ENCODE measurements around the gene OPCML. TPM values are rescaled to one million over a fixed set of nuclear protein-coding genes. Genes with fewer than 3 reads are reported as not detected.

The OPCML gene
- total RNA-seq, 2 donors from 2014 or later = not detected

DNA sequence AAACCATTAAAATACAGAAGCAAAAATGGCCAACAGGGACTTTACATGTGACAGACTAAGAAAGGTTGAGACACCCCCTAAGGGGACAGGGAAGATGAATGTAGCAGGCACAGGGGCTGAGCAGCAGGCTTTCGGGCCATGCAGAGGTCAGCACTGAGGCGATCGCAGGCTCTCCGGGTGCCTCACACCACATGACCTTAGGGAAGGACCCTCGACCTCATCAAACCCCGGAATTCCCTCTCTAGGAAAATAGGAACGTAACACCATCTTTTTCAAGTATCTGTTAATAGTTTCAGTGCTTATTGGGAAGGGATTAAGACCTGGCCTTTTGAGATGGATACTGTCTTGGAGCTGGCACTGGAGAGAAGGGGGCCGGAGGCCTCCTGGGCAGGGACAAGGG is 27.4 kb downstream of the OPCML start:
- Mint-ChIP-seq H3K9me3 (no peaks in the 10 kb centered on the region), H3K36me3 (no peaks in the 10 kb centered on the region), H3K4me1 (ENCODE audit: low read depth in 2 of 2) (no peaks in the 10 kb centered on the region), H3K27me3 (peaks cover 0 to 8% of the 10 kb centered on the region in 2 donors), H3K4me3 (no peak overlapping the region), H3K27ac (no peak overlapping the region)
- ATAC-seq (no peak), DNase-seq (ENCODE audit: low spot score) (no peak)

DNA sequence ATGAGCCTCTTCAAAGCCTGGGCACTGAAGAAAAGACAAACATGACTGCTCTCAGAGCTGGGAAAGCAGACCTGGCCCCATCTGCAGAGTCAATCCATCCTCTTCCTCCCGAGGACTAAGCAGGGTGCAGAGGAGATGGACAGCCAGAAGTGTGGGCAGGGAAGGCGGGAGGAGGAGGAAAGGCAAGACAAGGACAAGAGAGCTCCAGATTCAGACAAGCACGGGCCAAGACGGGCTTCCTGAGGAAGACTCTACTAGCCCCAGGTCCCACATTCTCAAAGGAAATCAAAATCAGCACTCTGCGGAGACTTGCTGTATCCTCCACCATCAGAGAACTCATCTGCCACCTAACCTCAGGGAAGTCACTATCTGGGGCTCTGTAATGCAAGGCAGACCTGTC is 28.5 kb downstream of the OPCML start:
- DNase-seq (ENCODE audit: low spot score) (no peak), ATAC-seq (no peak)
- Mint-ChIP-seq H3K36me3 (no peaks in the 10 kb centered on the region), H3K27me3 (peaks cover 0 to 8% of the 10 kb centered on the region in 2 donors), H3K27ac (no peak overlapping the region), H3K4me1 (ENCODE audit: low read depth in 2 of 2) (no peaks in the 10 kb centered on the region), H3K4me3 (no peak overlapping the region), H3K9me3 (no peaks in the 10 kb centered on the region)

DNA sequence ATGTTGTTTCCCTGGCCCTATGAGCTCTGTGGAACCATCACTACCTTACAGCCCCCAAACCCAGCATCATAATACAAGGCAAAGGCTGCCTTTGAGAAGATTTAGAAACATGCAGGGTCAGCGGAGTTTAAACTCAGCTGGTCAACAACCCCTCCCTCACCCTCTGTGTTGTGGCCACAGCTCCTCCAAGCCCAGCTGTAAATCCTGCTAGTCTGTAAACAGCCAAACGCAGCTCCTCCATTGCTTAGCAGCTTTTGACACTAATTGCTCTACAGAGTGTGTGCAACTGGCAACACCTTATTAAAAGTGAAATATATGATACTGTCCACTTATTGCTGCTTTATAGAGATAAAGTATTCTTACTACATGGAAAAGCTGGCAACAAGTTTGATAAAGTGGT is 29.1 kb downstream of the OPCML start:
- H3K36me3 Mint-ChIP-seq = no peaks in the 10 kb centered on the region
- ATAC-seq (no peak), DNase-seq (ENCODE audit: low spot score) (no peak)
- no peak overlapping the region for H3K4me3 Mint-ChIP-seq
- no peak overlapping the region for H3K27ac Mint-ChIP-seq
- peaks cover 1% of the 10 kb centered on the region for H3K9me3 Mint-ChIP-seq
- peaks cover 0 to 8% of the 10 kb centered on the region in 2 donors for H3K27me3 Mint-ChIP-seq
- H3K4me1 Mint-ChIP-seq (ENCODE audit: low read depth in 2 of 2) = no peaks in the 10 kb centered on the region

DNA sequence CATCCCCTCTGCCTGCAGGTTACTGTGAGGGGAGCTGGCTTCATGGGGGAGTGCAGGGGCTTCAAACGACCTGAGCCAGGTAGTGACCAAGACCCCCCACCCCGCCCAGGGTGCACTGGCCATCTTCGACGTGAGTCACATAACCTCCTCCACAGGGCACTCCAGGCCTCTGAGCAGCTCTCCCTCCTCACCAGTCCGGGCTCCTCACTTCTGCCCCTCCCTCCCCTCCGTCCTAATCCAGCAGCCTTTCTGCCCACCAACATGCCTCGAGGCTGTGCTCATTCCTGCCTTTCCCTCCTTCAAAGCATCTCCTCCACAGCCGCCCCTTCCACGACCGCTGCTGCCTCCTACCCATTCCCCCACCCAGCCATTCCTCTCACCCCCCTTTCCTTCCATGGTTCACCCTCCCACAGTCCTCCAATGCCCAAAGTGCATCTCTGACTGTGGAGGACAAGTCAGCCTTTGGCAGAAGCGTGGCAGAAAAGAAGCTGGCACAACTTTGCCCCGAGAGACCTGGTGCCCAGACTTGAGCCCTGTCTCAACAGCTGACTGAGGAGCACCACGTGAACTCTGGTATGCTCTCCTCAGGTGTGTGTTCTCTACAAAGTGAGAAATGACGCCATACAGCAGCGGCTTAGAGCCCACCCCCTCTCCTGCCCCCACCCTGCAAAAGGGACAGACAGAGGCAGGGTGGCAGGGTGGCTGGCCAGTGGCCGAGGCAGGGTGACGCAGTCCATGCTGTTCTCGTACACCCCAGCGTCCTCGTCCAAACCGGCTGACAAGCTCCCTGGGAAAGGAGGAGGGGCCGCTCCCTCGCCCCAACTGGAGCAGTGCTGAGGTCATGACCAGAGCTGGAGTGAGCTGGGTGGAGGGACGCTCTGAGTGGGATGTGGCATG is 30.4 kb downstream of the OPCML start:
- peaks cover 0 to 8% of the 10 kb centered on the region in 2 donors for H3K27me3 Mint-ChIP-seq

DNA sequence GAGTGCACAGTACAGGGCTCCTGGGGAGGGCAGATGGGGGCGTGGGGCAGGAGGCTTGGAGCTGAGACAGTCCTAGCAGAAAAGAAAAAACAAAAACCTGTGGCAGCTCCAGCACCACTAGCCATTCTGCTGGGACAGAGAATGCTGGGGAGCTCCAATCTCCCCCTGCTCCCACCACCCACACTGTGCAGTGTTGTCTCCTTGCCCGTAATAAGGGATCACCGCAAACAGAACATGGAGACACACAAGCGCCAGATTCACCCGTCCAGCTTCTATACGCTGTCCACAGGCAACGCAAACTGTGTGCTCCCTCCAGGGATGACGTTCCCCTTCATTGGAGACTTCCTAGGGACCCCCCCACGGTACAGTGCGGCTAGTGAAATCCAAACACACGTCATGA is 31.4 kb downstream of the OPCML start:
- no peaks in the 10 kb centered on the region for H3K4me1 Mint-ChIP-seq (ENCODE audit: low read depth in 2 of 2)
- DNase-seq (ENCODE audit: low spot score) (no peak), ATAC-seq (no peak)
- H3K4me3 Mint-ChIP-seq = no peak overlapping the region
- no peaks in the 10 kb centered on the region for H3K36me3 Mint-ChIP-seq
- H3K9me3 Mint-ChIP-seq = peaks cover 7% of the 10 kb centered on the region
- H3K27me3 Mint-ChIP-seq = peaks cover 0 to 8% of the 10 kb centered on the region in 2 donors
- H3K27ac Mint-ChIP-seq = no peak overlapping the region

More for the DNA sequence above, 30.4 kb downstream of the OPCML start:
- H3K4me1 Mint-ChIP-seq (ENCODE audit: low read depth in 2 of 2) = no peaks in the 10 kb centered on the region
- no peaks in the 10 kb centered on the region for H3K36me3 Mint-ChIP-seq
- DNase-seq (ENCODE audit: low spot score) (no peak), ATAC-seq (peak in 1 of 2 donors; percentile 33)
- H3K27ac Mint-ChIP-seq = no peak overlapping the region
- peaks cover 5% of the 10 kb centered on the region for H3K9me3 Mint-ChIP-seq
- H3K4me3 Mint-ChIP-seq = no peak overlapping the region

DNA sequence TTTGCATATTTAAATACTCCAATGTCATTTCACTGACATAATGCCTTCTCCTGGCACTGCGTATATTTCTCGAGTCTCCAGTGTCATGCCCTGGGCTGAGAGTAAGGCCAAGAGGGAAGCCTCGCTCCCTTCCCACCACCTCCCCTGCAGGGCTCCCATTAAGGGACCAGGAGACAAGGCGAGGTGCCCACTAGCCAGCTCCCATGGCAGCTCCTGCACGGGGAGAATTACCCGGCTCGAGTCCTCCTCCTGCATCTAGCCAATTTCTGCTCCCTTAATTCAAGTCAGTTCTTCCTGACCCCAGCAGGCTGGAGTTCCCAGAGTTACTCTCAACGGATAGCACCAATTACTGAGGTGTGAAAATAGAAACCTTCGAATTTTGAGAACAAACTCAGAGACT is 31.9 kb downstream of the OPCML start:
- no peak for DNase-seq (ENCODE audit: low spot score)
- Mint-ChIP-seq H3K4me3 (no peak overlapping the region), H3K27ac (no peak overlapping the region), H3K27me3 (peaks cover 0 to 4% of the 10 kb centered on the region in 2 donors), H3K9me3 (peaks cover 7% of the 10 kb centered on the region), H3K36me3 (no peaks in the 10 kb centered on the region), H3K4me1 (ENCODE audit: low read depth in 2 of 2) (no peaks in the 10 kb centered on the region)
- no peak for ATAC-seq

DNA sequence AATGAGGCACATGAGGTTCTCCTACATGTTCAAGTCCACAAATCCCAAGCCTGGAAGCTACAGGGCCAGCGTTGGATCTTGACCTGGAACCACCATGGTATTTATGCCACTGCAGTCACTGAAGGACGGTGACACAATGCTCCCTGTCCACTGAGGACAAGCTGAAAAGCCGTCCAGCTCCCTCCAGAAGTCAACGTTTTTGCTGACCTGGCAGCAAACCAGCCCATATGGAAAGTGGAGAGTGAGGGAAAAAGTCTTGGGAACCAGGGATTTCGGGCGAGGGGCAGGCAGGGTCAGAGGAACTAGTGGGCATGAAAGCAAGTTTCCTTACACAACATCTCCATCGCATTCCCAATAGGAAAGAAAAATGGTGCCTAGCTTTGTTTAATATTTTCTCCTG is 33.3 kb downstream of the OPCML start:
- no peaks in the 10 kb centered on the region for H3K4me1 Mint-ChIP-seq (ENCODE audit: low read depth in 2 of 2)
- DNase-seq (ENCODE audit: low spot score) = no peak
- H3K27me3 Mint-ChIP-seq = no peaks in the 10 kb centered on the region
- H3K9me3 Mint-ChIP-seq = peaks cover 7% of the 10 kb centered on the region
- ATAC-seq = no peak
- no peak overlapping the region for H3K27ac Mint-ChIP-seq
- H3K36me3 Mint-ChIP-seq = no peaks in the 10 kb centered on the region
- H3K4me3 Mint-ChIP-seq = no peak overlapping the region

DNA sequence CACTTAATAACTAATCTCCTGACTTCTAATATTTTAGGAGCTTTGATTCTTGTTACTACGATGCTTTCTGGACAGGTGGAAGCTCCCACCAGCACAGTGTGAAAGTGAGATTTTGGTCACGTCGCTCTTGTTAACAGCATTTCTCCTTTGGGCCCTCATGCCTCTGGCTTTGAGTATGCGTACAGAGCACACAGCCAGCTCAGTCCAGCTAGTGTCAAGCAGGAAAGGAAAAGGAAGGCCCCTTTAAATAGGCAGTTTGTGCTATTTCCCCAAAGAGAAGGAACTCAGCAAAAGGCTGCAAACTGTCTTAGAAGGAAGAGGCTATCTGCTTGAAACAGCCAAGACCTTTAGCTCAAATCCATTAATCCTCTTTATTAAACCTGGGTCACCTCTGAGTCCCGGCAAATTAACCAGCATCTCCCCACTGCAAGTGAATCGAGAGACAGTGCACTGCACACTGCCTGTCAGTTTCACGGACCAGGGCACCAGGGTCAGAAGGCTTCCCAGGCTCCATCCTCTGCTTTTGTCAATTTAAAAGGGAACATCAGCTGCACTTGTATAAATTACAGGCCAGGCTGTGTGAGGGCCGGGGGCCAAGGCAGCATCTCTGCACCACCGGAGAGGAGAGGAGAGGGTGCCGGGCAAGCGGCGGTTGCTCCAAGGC is 34.7 kb downstream of the OPCML start:
- ATAC-seq = no peak
- Mint-ChIP-seq H3K4me1 (ENCODE audit: low read depth in 2 of 2) (no peaks in the 10 kb centered on the region), H3K36me3 (no peaks in the 10 kb centered on the region), H3K9me3 (peaks cover 7% of the 10 kb centered on the region), H3K27ac (no peak overlapping the region), H3K27me3 (no peaks in the 10 kb centered on the region), H3K4me3 (no peak overlapping the region)
- no peak for DNase-seq (ENCODE audit: low spot score)

DNA sequence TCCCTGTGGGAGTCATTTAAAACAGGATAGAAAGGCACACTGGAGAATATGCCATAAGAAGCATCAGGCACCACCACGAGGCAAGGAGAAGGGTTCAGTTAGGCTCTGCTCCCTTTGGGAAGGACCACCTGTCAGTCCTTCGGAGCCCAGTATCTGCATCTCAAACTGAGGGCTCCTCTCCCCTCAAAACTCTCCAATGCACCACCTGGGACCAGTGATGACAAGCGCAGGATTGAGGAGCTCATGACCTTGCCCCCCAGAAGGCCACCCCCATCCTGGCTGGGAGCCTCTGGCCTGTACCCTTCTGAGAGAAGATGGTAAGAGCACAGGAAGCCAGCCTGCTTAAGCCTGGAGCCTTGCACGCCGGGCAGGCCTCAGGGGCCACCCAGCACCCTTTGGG is 39.4 kb downstream of the OPCML start:
- ATAC-seq (no peak), DNase-seq (ENCODE audit: low spot score) (no peak)
- H3K9me3 Mint-ChIP-seq = peaks cover 12% of the 10 kb centered on the region
- no peaks in the 10 kb centered on the region for H3K27me3 Mint-ChIP-seq
- no peak overlapping the region for H3K4me3 Mint-ChIP-seq
- H3K4me1 Mint-ChIP-seq (ENCODE audit: low read depth in 2 of 2) = no peaks in the 10 kb centered on the region
- no peak overlapping the region for H3K27ac Mint-ChIP-seq
- no peaks in the 10 kb centered on the region for H3K36me3 Mint-ChIP-seq

DNA sequence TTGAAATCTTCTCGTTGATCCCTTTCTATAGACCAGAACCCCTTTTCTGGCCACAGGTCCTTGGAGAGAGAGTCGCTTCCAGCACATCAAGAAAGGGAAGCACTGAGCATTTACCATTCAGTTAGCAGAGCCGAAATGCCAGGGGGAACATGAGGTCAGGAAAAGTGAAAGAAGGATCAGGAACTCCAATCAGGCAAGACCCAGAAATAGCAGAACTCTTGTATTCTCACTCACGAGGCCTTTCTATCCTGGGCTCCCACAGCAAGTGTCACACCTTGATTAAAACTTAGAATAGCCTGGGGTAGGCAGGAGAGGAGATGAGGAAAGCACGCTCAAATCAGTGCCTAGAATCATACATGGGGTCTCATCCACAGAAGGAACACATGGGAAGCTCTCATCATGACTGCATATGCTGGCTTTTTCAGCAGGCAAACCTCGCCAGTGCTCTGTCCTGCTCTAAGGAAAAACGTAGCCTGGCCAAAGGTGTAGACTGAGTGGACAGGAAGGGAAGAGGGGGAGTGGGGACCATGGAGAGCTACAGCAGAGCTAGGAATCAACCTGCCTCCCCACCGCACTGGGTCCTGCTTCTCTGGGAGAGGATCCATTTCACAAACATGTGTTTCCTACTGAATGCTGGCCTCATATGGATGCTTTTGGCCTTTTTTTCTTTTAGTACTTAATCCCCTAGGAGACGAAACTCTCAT is 40.5 kb downstream of the OPCML start:
- no peak for ATAC-seq
- peaks cover 0 to 8% of the 10 kb centered on the region in 2 donors for H3K27me3 Mint-ChIP-seq
- no peak for DNase-seq (ENCODE audit: low spot score)
- H3K4me3 Mint-ChIP-seq = no peak overlapping the region
- no peaks in the 10 kb centered on the region for H3K4me1 Mint-ChIP-seq (ENCODE audit: low read depth in 2 of 2)
- H3K36me3 Mint-ChIP-seq = no peaks in the 10 kb centered on the region
- no peak overlapping the region for H3K27ac Mint-ChIP-seq
- peaks cover 16% of the 10 kb centered on the region for H3K9me3 Mint-ChIP-seq

DNA sequence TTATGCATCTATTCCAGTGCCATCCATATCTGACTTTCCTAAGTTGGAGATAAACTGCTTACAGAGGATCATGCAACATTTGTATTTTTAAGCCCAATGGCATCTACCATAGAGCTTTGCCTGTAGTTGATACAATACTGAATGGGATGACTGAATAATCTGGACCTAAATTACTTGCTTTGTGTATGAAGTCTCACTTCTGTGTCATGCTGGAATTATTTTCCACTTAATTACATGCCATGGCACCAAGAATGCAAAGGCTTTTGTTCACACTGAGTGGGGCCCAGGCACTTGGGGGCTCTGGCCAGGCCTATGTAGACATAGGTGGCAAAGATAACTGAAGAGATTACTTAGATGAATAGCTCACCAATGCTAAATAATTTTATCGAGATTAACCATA is 51.6 kb downstream of the OPCML start:
- no peak overlapping the region for H3K27ac Mint-ChIP-seq
- H3K36me3 Mint-ChIP-seq = no peaks in the 10 kb centered on the region
- peaks cover 13% of the 10 kb centered on the region for H3K9me3 Mint-ChIP-seq

DNA sequence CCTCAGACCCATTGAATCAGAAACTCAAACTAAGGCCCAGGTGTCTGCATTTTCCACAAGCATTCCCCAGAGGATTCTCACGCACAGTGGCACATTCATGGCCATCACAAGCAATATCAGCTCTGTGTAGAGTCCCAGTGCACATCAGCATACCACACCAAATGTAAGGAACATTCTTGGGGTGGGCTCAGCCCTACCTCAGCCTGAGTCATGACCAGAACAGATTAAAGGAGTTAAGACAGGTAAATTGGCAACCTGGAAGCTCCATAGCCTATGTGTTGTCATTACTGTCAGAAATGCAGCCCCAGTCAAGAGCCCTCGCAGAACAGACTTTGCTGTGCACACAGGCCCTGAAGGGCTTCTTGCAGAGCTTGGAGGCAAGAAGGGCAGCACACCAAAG is 53.1 kb downstream of the OPCML start:
- no peak overlapping the region for H3K4me3 Mint-ChIP-seq
- peaks cover 0 to 10% of the 10 kb centered on the region in 2 donors for H3K27me3 Mint-ChIP-seq
- H3K4me1 Mint-ChIP-seq (ENCODE audit: low read depth in 2 of 2) = no peaks in the 10 kb centered on the region
- ATAC-seq = peak in 1 of 2 donors; percentile 28
- no peak for DNase-seq (ENCODE audit: low spot score)
- no peak overlapping the region for H3K27ac Mint-ChIP-seq
- no peaks in the 10 kb centered on the region for H3K36me3 Mint-ChIP-seq
- H3K9me3 Mint-ChIP-seq = peaks cover 16% of the 10 kb centered on the region

More for the DNA sequence above, 51.6 kb downstream of the OPCML start:
- Mint-ChIP-seq H3K4me1 (ENCODE audit: low read depth in 2 of 2) (no peaks in the 10 kb centered on the region), H3K4me3 (no peak overlapping the region), H3K27me3 (peaks cover 0 to 11% of the 10 kb centered on the region in 2 donors)
- DNase-seq (ENCODE audit: low spot score) (no peak), ATAC-seq (no peak)

DNA sequence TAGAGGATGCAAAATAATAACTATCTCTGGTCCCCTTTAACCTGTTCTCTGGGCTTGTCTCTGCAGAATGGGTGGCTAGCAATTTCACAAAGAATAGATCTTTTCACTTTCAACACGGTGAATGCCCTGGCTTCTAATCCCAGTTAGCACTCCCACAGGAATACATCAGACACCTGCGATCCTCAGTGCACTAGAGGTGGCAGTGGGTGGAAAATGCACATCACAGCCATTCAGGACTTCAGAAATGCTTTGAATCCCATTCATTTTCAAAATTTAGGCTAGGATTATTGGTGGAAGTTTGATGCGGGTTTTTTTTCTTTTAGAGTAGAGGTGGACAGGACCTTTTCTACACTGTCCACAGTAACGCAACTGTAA is 55.1 kb downstream of the OPCML start:
- ATAC-seq (no peak), DNase-seq (ENCODE audit: low spot score) (no peak)
- Mint-ChIP-seq H3K27me3 (no peaks in the 10 kb centered on the region), H3K36me3 (no peaks in the 10 kb centered on the region), H3K27ac (no peak overlapping the region), H3K4me1 (ENCODE audit: low read depth in 2 of 2) (no peaks in the 10 kb centered on the region), H3K4me3 (no peak overlapping the region), H3K9me3 (peaks cover 16% of the 10 kb centered on the region)
